GM18519 (cell line): ENCODE measurements around the gene BAIAP3.
"Not testable (repeated sequence)": the region's sequence is repeated elsewhere in the genome, so short reads cannot be mapped to it uniquely, and the experiment has no call there.

Experiments used
- ATAC-seq: cut with Tn5 transposase; IDR thresholded peaks from one replicate; pipeline ENCODE4 v1.9.1; 2021; ENCODE audit warnings: mild to moderate bottlenecking, moderate library complexity; ENCODE audit not compliant: unreplicated experiment, low FRiP score

Gene BAIAP3

DNA sequence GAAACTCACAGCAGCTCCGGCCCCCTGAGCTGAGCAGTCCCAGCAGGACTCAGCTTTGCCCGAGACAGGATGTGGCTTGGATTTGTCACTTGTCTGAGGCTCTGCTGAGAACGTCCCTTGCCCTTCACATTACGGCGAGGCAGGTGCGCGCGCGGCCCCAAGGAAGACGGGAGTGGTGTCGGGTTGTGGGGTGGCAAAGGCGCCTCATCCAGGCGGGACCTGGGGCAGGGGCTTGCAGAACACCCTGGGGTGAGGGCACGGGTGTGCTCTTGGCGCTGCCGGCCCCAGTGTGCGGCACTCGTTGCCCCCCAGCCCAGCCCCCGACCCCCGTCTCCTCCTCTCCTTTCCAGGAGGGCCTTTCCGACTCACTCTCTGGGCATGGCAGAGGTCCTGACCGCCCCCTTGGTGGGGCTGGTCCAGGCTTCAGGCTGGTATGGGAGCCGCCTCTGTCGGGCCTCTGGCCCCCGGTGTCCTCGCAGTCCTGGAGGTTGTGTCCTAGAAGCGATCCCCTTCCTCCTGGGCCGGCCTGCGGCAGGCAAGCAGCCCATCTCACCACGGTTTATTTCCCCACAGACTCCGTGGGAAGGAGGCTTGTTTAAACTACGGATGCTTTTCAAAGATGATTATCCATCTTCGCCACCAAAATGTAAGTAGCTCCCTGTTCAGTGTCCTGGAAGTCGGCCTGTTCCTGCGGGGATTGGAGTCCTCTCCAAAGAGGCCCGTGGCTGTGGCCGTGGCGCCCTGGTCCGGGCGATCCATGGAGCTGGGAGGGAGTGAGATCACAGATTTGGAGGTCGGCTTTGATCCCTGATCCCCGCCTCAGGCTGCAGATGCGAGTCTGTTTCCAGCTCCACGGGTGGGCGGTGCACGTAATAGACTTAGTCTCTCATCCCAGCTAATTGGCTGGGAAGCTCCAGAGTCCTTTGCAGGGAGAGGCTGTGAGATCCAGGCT lies 18.1 kb upstream of the BAIAP3 start:
- ATAC-seq: no peak

DNA sequence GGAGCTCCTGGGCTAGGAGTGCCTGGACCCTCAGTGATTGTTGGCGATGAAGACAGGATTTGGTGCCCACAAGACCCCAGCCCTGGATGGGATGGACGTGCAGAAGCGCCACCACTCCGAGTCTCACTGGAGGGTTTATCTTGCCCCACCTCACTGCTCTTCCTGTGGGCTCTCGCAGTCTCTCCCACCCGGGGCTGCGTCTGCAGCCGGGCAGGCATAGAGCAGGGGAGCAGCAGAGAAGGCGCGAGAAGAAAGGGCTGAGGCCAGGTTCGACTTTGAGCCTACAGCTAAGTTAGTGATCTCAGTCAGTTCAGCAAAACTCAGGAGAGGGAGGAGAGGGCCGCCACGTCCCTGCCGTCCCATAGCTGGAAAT lies 17.4 kb upstream of the BAIAP3 start:
- ATAC-seq: no peak

DNA sequence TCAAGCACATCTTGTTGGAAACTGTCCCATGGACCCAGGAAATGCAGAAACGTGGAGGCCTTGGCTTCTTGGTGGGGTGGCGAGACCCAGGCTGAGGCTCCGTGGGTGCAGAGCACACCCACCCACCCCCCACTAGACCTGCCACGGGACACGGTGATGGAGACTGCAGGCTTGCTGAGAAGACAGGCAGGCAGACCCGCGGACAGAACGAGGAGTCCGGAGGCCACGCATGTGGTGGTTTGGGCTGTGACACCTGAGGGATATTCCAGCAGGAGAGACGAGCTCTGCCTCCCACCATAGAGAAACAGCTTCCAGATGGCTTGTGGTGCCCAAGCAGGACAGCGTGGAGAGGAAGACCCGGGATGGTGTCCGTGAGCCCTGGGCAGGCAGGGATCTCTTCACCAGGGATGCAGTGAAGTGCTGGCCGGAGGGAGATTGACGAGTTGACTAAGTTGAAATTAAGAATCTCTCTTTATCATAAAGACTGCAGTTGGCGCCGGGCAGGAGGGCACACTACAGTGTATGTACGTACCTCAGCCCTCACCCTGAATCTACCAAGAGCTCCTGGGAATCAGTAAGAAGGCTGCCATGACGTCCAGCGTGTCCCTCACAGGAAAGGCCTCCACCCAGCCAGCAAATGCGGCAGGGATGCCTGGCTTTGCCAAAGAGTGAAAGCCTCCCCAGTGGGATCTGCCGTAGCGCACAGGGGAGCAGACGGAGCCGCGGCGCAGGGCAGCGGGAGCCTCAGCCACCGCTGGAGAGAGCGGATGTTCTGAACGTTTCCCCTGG lies 15.8 kb upstream of the BAIAP3 start:
- no peak for ATAC-seq

DNA sequence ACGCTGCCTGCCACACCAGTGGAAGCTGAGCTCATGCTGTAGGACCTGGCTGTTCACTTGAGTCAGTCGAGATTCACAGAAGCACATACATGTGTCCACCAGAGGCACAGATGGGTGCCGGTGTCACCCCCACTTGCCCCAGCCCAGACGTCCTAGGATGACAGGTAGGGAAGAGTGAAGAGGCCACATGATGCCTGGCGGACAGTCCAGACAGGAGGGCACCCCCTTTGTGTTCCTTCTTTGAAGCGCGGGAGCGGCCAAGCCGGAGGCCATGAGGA lies 15.2 kb upstream of the BAIAP3 start:
- ATAC-seq: no peak

DNA sequence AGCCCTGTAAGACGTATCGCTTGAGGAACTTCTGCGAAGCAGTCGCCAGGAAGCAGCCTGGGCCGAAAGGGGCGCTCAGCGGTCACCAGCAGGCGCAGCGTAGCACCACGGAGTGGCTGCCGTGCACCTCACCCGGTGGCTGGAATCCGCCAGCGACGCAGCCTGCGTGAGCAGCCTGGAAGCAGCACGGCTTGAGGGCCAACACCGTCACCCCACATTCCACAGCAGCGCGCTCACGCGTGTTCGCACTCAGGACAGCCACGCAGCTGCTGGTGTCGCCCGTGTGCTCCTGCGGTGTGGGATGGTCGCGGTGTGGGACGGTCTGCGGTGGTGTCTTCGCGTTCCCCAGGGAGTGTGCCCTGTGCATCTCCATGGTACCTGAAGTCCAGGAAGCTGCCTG lies 14.4 kb upstream of the BAIAP3 start:
- no peak for ATAC-seq

DNA sequence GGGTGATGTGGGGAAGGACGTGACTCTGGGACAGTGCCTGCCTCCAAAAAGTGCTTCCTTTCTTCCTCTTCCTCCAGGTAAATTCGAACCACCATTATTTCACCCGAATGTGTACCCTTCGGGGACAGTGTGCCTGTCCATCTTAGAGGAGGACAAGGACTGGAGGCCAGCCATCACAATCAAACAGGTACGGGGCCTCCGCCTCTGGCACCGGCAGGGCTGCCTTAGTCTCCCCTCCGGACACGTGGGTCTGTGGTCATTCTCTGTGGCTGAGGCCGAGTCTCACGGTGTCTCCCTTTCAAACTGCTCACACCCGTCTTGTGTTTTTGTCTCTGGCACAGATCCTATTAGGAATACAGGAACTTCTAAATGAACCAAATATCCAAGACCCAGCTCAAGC lies 13.3 kb upstream of the BAIAP3 start:
- ATAC-seq: no peak

DNA sequence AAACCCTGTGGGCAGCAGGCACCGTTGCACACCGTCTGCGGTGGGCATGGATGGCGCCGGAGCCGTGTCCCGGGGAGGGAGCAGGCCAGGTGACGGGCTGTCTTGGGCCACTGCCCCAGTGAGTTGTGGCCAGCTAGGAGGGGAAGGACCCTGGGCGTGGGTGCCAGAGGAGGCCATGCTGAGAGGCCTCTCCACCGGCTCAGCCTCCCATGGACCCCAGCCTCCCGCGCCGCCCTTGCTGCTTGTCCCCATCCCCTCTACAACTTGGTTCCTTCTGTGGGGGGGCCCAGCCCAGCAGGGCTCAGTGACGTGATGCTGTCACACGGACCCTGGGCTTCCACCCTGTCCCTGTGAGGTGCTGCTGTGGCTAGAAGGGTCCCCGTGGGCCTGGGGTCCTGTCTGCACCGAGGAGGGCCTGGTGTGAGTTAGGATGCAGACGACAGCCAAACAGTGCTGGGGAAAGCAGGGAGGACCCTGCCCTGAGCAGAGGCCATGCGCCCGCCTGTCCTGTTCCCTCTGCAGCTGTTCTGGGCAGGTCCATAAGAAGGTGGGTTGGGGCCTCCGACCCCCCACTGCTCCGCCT lies 12.7 kb upstream of the BAIAP3 start:
- no peak for ATAC-seq

DNA sequence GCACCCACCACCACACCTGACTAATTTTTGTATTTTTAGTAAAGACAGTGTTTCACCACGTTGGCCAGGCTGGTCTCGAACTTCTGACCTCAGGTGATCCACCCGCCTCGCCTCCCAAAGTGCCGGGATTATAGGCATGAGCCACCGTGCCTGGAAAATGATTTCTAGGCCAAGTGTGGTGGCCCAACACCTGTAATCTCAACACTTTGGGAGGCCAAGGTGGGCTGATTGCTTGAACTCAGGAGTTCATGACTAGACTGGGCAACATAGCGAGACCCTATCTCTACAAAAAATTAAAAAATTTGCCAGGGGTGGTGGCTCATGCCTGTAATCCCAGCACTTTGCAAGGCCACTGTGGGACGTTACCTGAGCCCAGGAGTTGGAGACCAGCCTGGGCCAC lies 11.0 kb upstream of the BAIAP3 start:
- ATAC-seq: no peak

DNA sequence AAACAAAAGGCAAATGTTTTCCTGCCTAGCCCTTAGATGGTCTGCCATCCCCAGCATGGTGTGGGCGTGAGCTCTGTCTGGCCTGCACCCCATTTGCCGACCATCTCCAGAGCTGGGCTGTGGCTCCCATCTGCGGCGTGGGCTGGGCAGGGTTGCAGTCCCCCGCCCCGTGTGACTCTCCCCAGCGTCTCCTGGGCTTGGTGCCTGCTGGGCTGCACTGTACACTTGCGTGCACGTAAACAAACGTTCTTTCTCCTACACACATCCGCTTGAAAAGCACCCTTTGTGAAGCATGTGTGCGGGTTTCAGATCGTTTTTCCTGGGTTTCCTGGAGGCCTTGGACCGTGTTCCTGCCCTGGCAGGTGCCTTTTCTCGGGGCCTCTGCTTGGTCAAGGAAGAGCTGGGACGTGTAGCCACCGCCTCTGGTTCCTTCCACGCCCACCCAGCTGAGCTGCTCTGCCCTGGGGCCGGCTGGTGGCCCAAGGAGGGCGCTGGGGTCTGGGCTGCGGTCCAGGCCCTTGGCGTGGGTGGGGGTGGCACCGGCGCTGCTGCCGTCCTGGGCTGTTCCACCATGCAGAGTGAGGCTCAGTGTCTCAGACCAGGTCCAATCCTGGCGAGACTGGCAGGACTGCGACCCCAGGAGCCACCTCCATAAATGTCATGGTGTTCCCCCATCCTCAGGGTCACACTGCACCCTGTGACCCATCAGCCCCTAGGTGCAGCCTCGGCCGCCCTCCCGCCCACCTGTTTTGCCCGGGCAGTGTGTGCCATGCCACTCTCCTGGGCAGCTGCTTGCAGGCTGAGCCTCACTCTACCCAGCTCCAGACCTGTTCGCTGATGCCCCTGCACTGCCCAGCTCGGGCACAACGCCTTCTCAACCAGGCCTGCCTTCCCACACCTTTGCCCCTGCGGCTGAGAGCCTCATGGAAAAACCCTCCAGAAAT lies 9.9 kb upstream of the BAIAP3 start:
- ATAC-seq: no peak

DNA sequence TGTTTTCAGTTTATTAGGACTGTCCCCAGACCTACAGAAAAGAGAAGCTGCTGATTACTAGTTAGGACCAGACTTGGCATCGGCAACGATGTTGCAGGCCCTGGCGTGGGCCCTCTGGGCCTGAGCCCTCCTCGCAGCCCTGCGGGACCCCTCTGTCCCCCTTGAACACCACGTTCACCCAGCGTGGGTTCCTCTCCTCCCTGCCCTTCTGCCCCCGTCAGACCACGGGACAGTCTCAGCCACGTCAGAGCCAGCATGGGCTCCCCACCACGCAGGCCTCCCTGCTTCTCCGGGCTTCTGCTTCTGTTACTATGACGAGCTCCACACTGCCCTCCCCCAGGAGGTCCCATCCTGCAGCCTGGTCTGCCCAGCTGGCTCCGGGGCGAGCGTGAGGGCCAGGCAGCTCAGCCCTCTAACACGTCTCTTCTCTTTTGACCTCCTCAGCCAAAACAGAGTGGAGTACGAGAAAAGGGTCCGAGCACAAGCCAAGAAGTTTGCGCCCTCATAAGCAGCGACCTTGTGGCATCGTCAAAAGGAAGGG lies 9.1 kb upstream of the BAIAP3 start:
- no peak for ATAC-seq

DNA sequence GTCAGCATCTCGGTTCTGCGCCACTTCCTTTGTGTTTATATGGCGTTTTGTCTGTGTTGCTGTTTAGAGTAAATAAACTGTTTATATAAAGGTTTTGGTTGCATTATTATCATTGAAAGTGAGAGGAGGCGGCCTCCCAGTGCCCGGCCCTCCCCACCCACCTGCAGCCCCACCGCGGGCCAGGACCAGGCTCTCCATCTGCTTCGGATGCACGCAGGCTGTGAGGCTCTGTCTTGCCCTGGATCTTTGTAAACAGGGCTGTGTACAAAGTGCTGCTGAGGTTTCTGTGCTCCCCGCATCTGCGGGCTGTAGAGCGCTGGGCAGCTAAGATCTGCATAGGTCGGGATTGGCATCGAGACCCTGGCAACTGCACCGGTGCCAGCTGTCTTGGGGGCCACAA lies 8.2 kb upstream of the BAIAP3 start:
- no peak for ATAC-seq

DNA sequence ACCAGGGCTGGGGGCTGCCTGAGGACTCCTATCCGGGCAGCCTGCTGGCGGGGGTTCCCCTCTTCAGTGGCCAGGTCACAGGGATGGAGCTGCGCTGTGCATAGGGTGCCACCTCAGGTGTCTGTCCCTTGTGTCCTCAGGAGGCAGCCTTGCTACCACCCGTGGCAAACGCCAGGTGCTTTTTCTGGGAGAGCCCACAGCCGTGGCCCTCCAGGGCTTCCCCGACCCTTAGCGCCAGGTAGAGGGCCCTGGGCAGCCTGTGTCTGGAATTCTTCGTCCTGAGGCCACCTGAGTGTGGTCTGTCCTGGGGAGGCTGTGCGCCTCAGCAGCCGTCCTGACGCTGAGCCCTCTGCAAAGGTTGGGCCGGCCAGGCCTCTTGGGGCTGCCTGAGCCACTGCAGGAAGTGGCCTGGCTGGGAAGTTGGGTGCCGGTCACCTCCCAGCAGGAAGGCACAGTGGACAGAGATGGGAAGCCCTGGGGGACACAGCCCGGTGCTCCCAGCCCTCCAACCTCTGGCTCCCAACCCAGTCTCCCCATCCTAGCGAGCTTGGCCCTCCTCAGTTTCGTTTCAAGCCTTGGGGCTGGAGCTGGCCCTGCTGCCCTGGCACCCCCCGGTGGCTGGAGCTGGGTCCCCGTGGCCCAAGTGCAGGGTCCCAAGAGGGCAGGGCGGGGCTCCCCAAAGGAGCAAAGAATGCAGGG lies 7.6 kb upstream of the BAIAP3 start:
- no peak for ATAC-seq

DNA sequence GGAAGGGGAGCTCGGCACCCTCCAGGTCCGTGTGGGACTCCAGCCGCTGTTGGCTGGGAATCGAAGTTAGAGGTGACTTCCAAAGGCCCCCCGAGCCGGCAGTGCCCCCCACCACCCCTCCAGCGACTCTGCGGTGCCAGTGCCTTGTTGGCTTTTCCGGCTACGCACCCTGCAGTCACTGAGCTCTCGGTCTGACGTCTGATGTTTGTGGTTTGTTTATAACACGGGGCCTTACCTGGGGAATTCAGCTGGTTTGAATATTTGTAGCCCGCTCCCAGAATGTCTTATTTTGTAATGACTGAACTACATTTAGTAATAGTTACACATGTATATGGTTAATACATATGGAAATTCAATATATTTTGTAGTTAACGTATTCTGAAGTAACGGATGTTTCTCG lies 7.1 kb upstream of the BAIAP3 start:
- ATAC-seq: no peak

DNA sequence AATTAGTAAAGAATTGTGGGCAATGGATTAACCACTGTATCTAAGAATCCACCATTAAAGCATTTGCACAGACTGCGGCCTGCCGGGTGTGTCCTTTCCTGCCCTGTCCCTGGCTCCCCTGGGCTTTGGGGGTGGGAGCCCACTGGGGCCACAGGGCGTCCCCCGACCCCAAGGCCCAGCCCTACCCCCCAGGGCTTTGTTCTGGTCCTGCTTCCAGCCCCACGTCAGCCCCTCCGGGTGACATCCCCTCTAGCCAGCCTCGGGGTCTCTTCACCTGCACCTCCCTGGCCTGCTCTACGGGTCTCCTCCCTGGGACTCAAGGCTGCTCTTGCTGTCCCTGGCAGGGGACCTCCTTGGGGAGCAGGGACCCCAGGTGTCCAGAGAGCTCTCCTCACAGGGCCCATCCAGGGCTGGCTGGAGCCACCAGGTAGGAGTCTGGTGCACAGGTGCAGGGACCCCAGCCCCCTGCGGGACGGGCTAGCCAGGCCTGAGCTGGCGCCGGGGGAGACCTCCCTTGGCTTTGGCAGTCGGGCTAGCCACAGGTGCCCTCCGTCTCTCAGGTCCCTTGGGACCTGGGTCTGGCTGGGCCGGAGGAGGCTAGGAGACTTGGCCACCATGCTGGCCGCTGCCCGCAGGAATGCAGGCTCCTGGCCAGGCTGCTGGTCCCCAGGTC lies 6.4 kb upstream of the BAIAP3 start:
- ATAC-seq: no peak

DNA sequence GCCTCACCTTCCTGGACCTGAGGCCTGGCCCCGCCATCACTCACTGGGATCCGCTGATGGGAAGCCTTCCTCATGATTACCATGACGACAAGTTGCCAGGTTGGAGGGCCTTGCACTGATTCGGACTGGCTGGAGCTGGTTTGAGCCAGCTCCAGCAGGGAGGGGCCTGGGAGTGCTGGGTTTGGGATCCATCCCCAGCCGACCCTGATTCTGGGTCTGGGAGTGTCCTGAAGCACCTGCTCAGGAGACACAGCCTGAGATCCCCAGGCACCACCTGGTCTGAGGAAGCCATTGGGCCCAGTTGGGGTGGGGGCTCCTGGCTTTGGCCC lies 5.9 kb upstream of the BAIAP3 start:
- no peak for ATAC-seq

DNA sequence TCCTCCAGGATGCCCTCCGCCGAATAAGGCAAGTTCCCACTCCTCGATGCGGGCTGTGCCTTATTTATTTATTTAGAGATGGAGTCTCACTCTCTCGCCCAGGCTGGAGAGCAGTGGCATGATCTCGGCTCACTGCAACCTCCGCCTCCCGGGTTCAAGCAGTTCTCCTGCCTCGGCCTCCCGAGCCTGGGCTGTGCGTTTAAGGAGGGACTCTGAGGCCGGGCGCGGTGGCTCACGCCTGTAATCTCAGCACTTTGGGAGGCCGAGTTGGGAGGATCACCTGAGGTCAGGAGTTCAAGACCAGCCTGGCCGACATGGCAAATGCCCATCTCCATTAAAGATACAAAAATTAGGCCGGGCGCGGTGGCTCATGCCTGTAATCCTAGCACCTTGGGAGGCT lies 5.3 kb upstream of the BAIAP3 start:
- not testable (repeated sequence) for ATAC-seq

DNA sequence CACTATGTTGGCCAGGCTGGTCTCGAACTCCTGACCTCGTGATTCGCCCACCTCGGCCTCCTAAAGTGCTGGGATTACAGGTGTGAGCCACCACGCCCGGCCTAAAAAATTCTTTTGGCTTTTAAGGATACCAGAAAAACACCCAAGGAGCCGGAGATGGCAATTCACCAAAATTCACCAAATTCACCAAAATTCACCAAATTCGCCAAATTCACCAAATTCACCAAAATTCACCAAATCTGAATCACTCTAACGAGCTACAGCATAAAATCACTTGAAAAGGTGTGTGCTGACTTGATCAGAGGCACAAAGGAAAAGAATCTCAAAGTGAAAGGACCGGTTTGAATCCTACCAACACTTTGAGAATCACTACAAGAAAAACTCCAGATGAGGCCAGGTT lies 4.5 kb upstream of the BAIAP3 start:
- ATAC-seq: not testable (repeated sequence)

DNA sequence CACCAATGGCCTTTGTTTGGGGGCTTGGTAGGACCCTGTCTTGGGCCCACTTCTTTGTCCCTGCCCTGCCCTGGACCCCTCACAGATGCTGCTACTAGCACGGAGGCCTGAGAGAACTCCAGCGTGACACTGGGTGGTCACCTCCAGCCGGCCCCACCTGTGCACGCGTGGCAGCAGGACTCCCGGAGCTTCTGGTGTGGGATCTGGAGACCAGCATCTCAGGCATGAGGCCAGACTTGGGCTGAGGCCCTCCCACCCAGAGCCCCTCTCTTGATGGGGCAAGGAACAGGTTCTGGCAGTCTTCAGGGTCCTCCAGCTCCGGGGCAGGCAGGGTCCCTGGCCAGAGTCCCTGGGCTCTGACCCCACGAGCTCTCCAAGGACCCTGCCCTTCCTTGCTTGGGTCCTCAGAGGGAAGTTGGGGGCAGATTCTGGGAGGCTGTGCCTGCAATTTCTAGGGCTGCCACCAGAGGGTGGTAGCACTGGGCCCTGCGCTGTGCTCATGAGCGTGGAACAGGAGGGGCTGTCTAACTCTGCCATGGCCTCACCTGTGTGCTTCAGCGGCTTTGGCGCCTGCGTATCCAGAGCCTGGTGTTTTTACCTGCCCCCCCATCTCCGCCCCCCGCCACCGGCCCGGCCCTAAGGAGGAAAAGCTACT lies 3.1 kb upstream of the BAIAP3 start:
- no peak for ATAC-seq
